HG02642 (cell line): ENCODE data around the gene SAT2.
A peak's percentile ranks its signal among the peaks of the same experiment; 100 is the strongest.
"Not testable (repeated sequence)": the region's sequence is repeated elsewhere in the genome, so short reads cannot be mapped to it uniquely, and the experiment has no call there.

ENCODE experiments used
- ATAC-seq: cut with Tn5 transposase; IDR thresholded peaks from one replicate; pipeline ENCODE4 v1.9.1; 2021; ENCODE audit warnings: mild to moderate bottlenecking; ENCODE audit not compliant: unreplicated experiment, poor library complexity

The SAT2 gene

GRCh38 chr17:7636163-7636562 is 8.5 kb upstream of the SAT2 start:
- no peak for ATAC-seq

GRCh38 chr17:7634384-7634783 is 6.8 kb upstream of the SAT2 start:
- ATAC-seq: no peak

GRCh38 chr17:7633093-7633492 is 5.5 kb upstream of the SAT2 start:
- no peak for ATAC-seq

GRCh38 chr17:7632492-7632894 is 4.9 kb upstream of the SAT2 start:
- ATAC-seq: no peak

GRCh38 chr17:7631398-7632380 is 4.1 kb upstream of the SAT2 start:
- ATAC-seq: no peak

DNA sequence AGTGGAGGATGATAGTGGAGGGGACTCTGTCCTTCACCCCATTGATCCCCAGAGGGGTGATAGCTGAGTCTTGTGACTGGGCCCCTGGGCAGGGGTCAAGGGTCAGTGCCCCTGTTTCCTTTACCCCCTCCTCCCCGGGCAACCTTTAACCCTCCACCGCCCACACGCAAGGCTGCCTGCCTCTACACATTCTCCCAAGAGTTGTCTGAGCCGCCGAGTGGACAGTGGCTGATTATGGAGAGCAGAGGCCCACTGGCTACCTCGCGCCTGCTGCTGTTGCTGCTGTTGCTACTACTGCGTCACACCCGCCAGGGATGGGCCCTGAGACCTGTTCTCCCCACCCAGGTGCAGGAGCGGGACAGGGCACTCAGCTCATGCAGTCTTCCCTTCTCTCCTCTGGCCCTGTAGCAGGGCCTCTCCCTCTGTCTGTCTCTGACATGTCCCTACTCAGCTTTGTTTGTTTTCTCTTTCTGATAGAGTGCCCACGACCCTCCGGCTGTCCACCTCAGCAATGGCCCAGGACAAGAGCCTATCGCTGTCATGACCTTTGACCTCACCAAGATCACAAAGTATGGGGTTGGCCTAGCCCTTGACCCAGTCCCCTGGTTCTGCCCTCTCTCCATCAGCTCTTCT is 2.4 kb upstream of the SAT2 start, which contains the start of gene SHBG:
Gene SHBG (plus strand): TSS at position 197 of the 633 bp plus-strand sequence. CDS start 38 bp downstream, at position 235.
- no peak for ATAC-seq

DNA sequence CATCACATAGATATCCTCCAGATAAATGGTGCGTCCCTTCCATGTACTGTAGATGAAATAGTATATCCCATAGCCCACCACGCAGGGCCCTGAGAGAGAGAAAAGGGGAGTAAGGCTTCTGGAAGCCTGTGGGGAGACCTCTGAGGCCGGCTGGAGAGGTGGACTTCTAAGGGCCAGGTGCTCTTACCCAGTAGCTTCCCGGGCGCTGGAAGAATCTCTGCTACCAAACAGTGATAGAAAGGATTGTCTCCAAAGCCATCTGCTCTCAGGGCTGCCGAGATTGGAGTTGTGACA is 718 bp downstream of the SAT2 start:
- no peak for ATAC-seq

DNA sequence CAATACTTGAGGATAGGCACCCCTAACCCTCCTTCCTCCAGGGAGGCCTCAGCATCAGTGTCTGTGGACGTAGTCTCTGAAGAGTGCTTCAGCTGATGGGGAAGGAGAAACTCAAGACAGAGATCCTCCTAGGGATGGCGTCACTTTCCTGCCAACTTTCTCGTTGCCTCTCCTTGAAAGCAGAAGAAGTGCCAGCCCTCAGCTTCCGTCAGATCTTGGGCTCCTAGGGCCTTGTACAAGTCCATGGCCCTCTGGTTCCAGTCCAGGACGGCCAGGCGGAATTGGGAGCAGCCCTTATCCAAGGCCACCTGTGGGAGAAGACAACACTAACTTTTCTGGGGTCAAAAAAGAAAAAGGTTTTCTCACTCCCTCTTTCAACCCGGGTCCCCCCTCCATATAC is 1.3 kb downstream of the SAT2 start:
- no peak for ATAC-seq

GRCh38 chr17:7625749-7626148 is 1.9 kb downstream of the SAT2 start:
- not testable (repeated sequence) for ATAC-seq

DNA sequence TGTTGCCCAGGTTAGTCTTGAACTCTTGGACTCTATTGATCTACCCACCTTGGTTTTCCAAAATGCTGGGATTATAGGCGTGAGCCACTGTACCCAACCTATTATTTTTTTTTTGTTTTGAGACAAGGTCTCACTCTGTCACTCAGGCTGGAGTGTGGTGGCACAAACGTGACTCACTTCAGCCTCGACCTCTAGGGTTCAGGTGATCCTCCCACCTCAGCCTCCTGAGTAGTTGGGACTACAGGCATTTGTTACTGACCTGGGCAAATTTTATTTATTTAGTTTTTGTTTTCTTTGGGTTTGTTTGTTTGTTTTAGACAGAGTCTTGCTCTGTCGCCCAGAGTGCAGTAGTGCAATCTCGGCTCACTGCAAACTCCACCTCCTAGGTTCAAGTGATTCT is 4.0 kb downstream of the SAT2 start:
- ATAC-seq: no peak

DNA sequence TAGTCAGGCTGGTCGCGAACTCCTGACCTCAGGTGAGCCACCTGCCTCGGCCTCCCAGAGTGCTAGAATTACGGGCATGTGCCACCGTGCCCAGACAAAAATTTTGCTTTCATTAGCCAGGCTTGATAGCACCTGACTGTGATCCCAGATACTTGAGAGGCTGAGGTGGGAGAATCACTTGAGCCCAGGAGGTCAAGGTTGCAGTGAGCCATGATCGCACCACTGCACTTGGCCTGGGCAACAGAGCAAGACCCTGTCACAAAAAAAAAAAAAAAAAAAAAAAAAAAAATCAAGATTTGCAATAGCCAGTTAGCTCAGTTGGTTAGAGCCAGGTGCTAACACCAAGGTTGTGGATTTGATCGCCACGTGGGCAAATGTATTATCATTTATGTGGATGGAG is 6.8 kb downstream of the SAT2 start:
- no peak for ATAC-seq

DNA sequence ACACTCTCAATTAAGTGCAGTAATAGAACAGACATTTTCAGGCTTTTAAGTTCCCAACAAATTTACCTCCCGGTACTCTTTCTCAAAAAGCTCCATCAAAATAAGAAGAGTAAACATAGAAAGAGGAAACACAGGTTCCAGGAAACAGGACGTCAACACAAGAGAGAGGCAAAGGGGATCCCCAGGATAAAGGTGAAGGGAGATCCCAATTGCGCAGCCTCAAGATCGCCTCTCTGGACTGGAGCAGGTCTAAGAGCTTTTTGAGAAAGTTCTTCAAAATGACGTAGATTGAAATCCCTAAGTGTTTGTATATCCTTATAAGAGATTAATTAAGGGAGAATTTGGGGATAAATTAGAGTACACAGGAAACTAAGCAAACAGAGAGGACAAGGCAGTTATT is 9.0 kb downstream of the SAT2 start:
- no peak for ATAC-seq

DNA sequence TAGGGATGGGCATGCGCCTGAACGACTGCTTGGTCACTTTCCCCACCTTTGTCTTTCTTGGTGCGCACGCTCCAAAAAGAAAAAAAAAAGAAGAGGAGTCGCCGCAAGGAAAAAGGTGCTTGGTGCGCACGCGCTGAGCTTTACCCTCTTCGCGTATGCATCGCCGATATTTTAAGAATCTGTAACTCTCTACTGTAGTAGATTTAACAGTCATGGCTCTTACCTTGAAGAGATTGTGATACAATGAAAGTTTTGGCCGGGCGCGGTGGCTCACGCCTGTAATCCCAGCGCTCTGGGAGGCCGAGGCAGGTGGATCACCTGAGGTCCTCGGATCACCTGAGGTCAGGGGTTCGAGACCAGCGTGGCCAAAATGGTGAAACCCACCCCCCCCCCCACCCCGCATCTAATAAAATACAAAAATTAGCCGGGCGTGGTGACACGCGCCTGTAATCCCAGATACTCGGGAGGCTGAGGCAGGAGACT is 12.3 kb downstream of the SAT2 start:
- no peak for ATAC-seq

GRCh38 chr17:7614425-7615264 is 13.0 kb downstream of the SAT2 start, which contains the start of gene FXR2:
Gene FXR2, minus strand, starts transcription at chr17:7614897. Its CDS starts 365 bp downstream, at chr17:7614532.
- ATAC-seq: peak; percentile 88

DNA sequence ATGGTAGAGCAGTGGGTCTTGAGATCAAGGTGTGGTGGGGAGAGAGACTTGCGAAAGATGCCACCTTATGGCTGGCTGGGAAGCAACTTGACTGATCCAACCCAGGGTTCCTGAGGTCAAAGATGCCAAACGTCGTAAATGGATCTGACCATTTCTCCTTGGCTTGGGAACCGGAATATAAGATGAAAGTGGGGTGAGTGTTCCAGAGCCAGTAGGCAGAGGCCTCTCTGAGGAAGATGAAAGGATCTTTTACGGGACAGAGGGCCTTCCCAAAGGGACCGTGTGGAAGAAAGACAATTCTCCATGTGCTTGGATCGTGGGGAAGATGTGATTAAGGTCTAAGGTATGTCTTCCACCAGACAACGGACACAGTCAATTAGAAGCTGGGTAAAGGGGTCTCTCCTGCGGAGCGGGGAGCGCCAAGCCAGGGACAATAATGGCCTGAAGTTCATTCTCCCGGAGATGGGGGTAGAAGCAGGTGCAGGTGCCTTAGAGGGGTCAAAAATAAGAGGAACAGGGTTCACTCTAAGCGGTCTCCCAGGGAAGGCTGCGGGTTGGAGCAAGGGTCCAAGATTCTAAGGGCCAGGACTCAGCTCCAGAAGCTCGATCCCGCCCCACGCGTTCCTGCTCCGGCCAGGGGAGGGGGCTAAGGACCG is 13.7 kb downstream of the SAT2 start:
- ATAC-seq: no peak

DNA sequence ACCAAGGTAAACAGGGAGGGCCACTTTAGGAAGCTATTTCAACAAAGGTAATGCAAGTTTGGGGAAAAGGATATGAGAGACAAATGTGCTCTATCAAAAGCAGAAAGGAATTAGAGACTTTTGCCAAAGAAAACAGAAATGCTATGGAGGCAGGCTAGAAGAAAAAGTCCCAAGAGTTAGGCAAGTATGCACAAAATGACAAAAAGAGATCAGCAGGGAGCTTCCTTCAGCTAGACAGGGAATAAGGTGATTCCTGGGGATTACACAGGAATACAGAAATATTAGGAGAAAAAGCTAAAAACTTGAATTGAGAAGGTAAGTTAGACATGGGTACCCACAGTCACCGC is 15.4 kb downstream of the SAT2 start:
- no peak for ATAC-seq

GRCh38 chr17:7611635-7612293 is 15.9 kb downstream of the SAT2 start:
- no peak for ATAC-seq

GRCh38 chr17:7610641-7611040 is 17.0 kb downstream of the SAT2 start:
- no peak for ATAC-seq

DNA sequence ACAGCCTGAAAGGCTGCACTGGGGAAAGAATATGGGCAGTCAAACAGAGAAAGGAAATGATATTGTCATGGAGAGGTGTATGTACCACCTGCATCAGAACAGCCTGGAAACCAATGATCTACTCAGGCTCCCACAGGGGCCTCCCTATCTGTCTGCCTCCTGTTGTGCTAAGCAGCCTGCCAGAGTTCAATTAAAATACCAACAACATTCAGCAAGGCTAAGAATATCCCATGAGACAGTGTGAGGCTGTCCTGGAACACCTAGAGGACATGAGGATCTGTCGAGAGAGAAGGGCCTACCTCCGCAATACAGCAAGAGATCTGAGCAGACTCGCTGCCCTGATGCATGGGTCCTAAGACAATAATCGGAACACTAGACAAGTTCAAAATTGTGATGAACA is 21.3 kb downstream of the SAT2 start:
- no peak for ATAC-seq

- ATAC-seq: not testable (repeated sequence)
These were observed 30.1 kb downstream of the SAT2 start for GRCh38 chr17:7597561-7597960.
